Subcutaneous abdominal adipose tissue (tissue), 5 donors: Measurements from ENCODE around the gene YWHAG.
A peak's percentile ranks its signal among the peaks of the same experiment; 100 is the strongest.
"Not testable (repeated sequence)": the region's sequence is repeated elsewhere in the genome, so short reads cannot be mapped to it uniquely, and the experiment has no call there.

Experiments
- H3K27ac ChIP-seq: one replicate; pipeline ENCODE4 v1.7.0; 2013; ENCODE audit warnings: low read depth, mild to moderate bottlenecking, inconsistent platforms, low read length, moderate library complexity
- H3K27me3 ChIP-seq, 5 donors: one replicate each; pipeline ENCODE4 v1.7.0; 2013; ENCODE audit warnings: low read length in 5 of 5, inconsistent platforms in 1 of 5; ENCODE audit not compliant: control insufficient read depth in 5 of 5, insufficient read depth in 4 of 5
- H3K36me3 ChIP-seq, 5 donors: one replicate each; pipeline ENCODE4 v1.7.0; 2013; ENCODE audit warnings: low read length in 5 of 5; ENCODE audit not compliant: control insufficient read depth in 5 of 5, insufficient read depth in 5 of 5
- H3K4me1 ChIP-seq, 5 donors: one replicate each; pipeline ENCODE4 v1.7.0; 2013; ENCODE audit warnings: low read length in 5 of 5, mild to moderate bottlenecking in 3 of 5, moderate library complexity in 1 of 5; ENCODE audit not compliant: control insufficient read depth in 5 of 5, insufficient read depth in 5 of 5
- H3K4me3 ChIP-seq, 5 donors: one replicate each; pipeline ENCODE4 v1.7.0; 2013; ENCODE audit warnings: low read length in 5 of 5, low read depth in 1 of 5
- H3K9ac ChIP-seq, 5 donors: one replicate each; pipeline ENCODE4 v1.7.0; 2013; ENCODE audit warnings: low read length in 5 of 5, mild to moderate bottlenecking in 4 of 5, moderate library complexity in 3 of 5
- H3K9me3 ChIP-seq, 5 donors: one replicate each; pipeline ENCODE4 v1.7.0; 2013; ENCODE audit warnings: low read length in 5 of 5; ENCODE audit not compliant: control insufficient read depth in 5 of 5
- donor health status: healthy.
- donor health status: healthy.
- donor health status: healthy.
- donor health status: healthy.
- donor health status: healthy.

The YWHAG gene

DNA sequence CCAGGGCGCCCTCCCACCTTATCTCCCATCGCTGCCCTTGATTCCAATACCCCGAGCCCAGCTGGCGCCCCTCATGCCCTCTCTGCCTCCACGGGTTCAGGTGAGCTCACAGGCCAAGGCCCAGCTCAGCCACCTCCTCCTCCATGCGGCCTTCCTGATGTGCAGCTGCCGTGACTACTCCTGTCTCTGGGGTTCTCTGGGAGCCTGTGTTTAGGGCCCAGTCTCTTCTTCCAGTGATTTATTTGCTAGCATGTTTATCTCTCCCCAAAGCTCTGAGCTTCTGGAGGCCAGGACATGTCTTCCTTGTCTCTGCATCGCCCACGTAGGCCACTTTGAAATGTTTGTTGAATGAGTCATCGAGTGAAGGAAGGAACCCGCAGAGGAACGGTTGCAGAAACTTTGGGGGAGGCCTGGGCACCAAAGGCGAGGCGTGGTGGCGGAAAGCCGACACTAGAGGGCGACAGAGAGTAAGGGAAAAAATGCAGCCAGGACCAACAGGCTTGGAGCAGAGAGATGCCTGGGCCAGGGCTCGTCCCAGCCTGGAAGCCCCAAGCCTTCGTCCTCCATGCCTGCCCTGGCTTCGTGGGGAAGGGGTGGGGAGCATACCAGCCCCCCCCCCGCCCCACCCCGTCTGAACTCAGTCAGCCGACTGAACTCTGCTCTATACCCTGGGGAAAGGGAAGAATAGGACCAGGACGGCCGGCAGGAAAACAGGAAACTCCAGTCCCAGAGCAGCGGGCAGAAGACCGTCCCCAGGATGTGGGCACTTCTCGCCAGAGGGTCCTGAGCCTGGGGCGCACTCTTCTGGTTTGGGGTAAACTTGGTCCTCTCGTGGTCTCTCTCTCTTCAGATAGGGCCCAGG is 67.2 kb downstream of the YWHAG start:
- no peaks in the 10 kb centered on the region for H3K36me3 ChIP-seq
- H3K9me3 ChIP-seq, result no peaks in the 10 kb centered on the region
- no peaks in the 10 kb centered on the region for H3K27me3 ChIP-seq
- peak overlapping the region; percentile 100 for H3K27ac ChIP-seq
- H3K4me1 ChIP-seq, result peaks cover 17 to 50% (median 44%) of the 10 kb centered on the region in 5 donors
- H3K4me3 ChIP-seq, result peak overlapping the region; percentile 25 to 66 (median 59)
- H3K9ac ChIP-seq, result peak overlapping the region in 4 of 5 donors; percentile 69 to 87 (median 78)

DNA sequence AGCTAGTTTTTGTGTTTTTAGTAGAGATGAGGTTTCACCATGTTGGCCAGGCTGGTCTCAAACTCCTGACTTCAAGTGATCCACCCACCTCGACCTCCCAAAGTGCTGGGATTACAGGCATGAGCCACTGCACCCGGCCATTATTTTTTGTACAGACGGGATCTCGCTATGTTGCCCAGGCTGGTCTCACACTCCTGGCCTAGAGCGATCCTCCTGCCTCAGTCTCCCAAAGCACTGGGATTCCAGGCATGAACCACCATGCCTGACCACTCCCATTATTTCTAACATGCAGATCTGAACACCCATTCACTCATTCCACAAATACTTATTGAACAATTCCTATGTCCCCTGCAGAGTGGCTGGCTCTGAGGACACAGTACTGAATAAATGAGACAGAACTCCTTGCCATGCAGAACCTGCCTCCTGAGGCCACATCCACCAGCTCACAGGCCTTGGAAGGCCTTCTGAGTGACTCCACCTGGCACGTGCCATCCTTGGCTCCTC is 67.9 kb downstream of the YWHAG start:
- Histone ChIP-seq H3K27ac (peak overlapping the region; percentile 100), H3K4me1 (peaks cover 17 to 49% (median 44%) of the 10 kb centered on the region in 5 donors)
- H3K4me3 ChIP-seq, H3K36me3 ChIP-seq, H3K9ac ChIP-seq, H3K9me3 ChIP-seq, H3K27me3 ChIP-seq: not testable (repeated sequence)

DNA sequence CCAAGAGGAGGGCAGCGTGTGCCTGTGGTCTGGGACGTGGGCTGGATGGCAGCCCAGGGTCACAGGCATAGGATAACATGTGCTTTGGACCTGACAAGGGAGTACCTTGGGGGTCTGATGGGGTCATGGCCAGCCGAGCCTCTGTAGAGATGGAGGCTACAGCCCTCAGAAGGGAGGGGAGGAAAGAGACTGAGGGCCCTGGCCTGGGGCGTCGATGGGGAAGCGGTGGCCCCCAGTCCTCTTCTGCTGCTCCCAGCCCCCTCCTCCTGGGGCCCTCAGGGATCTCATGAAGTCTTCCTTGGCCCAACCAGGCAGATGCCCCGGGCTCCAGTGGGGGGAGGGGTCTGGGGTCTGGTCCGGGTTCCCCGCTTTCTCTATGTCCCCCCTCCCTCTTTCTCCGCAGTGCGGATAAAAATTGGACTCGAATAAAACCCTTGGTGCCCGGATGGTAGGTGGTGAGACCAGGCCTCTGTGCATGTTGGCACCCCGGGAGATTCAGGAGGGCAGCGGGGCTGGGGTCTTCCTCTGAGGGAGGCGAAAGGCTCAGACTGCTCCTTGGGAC is 71.9 kb downstream of the YWHAG start:
- H3K9ac ChIP-seq, result no peak overlapping the region
- H3K9me3 ChIP-seq, result no peaks in the 10 kb centered on the region
- no peak overlapping the region for H3K27ac ChIP-seq
- no peak overlapping the region for H3K4me3 ChIP-seq
- no peaks in the 10 kb centered on the region for H3K36me3 ChIP-seq
- peaks cover 5 to 20% (median 13%) of the 10 kb centered on the region in 5 donors for H3K4me1 ChIP-seq
- peaks cover 2 to 14% (median 9%) of the 10 kb centered on the region in 5 donors for H3K27me3 ChIP-seq

DNA sequence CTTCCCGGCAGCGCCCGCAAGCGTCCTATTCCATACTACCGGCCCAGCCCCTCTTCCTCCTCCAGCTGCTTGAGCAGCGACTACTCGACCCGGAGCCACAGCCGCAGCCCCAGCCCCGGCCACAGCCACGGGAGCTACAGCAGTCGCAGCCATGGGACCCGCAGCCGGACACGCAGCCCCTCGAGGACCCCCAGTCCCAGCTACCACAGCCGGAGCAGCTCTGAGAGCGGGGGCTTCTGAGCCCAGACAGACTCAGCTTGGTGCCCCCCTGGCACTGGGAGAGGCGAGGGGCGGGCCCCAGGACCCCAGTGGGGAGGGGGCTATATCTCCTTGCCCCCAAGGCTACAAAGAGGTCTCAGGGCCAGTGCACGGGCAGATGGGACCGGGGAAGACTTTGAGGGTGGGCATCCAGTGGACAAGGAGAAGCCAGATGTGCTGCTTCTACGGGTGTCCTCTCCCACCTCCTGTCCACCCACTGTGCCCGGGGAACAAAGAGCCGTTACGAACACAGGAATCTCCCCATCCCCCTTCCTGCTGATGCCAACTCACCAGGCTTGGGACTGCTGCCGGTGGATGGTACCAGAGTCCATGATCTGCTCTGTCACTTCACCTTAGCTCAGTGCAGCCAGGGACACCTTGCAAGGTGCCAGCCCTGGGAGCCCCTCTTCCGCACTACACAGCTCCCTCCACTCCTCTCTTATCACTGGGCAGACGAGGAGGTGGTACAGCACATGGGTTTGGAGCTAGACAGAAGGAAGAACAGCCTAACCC is 73.0 kb downstream of the YWHAG start:
- H3K27ac ChIP-seq, result no peak overlapping the region
- no peak overlapping the region for H3K4me3 ChIP-seq
- H3K27me3 ChIP-seq, result peaks cover 3 to 21% (median 15%) of the 10 kb centered on the region in 5 donors
- no peaks in the 10 kb centered on the region for H3K36me3 ChIP-seq
- H3K9me3 ChIP-seq, result no peaks in the 10 kb centered on the region
- no peak overlapping the region for H3K9ac ChIP-seq
- peaks cover 0 to 19% (median 10%) of the 10 kb centered on the region in 5 donors for H3K4me1 ChIP-seq

DNA sequence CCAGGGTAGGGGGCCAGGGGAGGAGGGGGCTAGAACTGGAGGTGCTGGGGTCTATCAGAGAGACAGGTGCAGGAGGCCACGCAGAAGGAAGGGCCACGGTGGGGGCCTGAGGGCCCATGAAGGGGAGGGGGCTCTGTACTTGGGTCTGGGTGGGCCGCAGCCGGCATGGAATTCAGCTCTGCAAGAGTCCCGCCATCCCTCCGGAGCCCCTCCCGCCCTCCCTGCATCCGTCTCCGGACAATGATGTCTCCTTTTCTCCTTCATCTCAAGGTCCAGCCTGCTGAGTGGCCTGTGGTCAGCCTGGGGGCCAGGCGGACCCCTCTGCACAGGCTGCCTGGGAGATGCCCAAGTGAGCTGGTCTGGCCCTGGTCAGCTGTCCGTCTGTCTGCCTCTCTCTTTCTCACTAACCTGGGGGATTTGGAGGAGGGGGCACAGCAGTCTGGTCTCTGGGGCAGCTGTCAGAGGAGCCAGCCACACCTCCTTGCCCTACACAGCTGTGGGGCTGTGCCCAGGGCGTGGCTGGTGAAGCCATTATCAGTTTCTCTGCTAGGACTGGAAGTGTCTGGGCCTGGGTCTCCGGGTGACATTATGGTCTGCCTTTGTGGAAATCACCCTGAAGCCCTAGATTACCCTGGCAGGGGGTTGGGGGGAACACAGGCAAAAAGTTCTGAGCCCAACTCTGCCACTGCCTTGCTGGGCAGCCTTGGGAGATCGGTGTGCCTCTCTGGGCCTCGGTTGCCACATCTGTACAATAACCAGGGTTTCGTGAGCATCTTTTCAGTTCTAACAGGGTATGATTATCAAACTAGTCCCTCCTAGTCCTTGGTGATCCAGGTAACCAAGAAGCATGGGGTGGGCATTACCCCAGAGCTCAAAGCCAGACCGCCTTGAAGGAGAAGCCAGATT is 75.3 kb downstream of the YWHAG start:
- no peaks in the 10 kb centered on the region for H3K36me3 ChIP-seq
- H3K27me3 ChIP-seq, result peaks cover 4 to 24% (median 18%) of the 10 kb centered on the region in 5 donors
- no peak overlapping the region for H3K9ac ChIP-seq
- peak overlapping the region in 2 of 5 donors; percentile 40 to 60 for H3K4me3 ChIP-seq
- peaks cover 0 to 19% (median 10%) of the 10 kb centered on the region in 5 donors for H3K4me1 ChIP-seq
- no peak overlapping the region for H3K27ac ChIP-seq
- no peaks in the 10 kb centered on the region for H3K9me3 ChIP-seq

DNA sequence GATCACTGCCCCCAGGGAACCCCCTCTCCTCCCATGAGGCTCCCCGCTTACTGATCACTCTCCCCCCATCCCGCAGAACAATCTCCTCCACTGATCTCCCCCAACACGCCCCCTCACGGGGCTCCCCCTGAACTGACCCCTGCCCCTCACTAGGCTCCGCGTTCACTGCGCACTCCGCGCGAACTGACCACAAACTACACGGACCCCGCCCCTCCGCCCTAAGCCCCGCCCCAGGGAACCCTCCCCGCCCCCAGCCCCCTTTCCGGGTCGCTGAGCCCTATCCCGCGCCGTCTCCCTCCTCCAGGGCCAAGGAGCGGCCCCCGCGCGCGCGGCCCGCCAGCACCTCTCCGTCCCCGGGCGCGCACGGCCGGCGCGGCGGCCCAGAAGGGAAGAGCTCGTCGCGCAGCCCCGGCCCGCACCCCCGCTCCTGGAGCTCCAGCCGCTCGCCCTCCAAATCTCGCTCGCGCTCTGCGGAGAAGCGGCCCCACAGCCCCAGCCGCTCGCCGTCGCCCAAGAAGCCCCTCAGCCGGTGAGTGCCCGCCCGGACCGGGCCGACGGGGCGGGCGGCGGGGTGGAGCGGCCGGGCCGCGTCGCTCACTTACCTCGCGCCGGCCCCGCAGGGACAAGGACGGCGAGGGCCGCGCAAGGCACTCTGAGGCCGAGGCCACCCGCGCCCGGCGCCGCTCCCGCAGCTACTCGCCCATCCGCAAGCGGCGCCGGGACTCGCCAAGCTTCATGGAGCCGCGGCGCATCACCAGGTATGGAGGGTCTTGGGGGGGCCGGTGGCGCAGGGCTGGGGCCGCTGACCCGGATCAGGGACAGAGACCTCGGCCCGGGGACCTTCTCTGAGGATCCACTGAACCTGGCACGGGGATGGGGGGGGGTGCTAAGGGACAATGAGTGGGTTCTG is 76.2 kb downstream of the YWHAG start:
- Histone ChIP-seq H3K36me3 (no peaks in the 10 kb centered on the region), H3K4me1 (peaks cover 0 to 19% (median 10%) of the 10 kb centered on the region in 5 donors), H3K27ac (no peak overlapping the region), H3K9me3 (no peaks in the 10 kb centered on the region), H3K4me3 (peak overlapping the region in 4 of 5 donors; percentile 39 to 60 (median 48)), H3K27me3 (peaks cover 4 to 26% (median 19%) of the 10 kb centered on the region in 5 donors), H3K9ac (no peak overlapping the region)

DNA sequence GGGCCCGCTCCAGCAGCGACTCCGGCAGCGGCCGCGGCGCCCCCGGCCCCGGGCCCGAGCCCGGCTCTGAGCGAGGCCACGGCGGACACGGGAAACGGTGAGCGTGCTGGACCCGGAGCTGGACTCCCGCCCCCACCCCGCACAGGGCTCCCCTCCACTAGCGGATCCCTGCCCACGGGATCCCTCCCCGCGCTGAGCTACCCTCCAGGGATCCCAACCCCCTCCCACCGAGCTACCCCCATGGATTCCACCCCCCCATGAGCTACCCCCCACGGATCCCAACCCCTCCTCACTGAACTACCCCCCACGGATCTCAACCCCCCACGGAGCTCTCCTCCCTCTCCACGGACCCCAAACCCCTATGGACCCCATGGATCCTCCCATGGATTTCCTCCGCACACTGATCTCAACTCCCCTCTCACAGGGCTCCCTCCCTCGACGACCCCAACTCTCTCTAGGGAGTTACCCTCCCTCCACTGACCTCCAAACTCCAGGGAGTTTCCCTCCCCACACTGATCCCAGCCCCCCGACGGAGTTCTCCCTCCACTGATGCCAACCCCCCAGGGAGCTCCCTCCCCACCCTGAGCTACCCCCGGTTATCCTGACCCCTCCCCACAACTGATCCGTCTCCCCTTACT is 77.0 kb downstream of the YWHAG start:
- no peak overlapping the region for H3K27ac ChIP-seq
- H3K27me3 ChIP-seq, result peaks cover 4 to 27% (median 19%) of the 10 kb centered on the region in 5 donors
- H3K9ac ChIP-seq, result no peak overlapping the region
- peak overlapping the region in 4 of 5 donors; percentile 39 to 60 (median 44) for H3K4me3 ChIP-seq
- no peaks in the 10 kb centered on the region for H3K36me3 ChIP-seq
- H3K9me3 ChIP-seq, result no peaks in the 10 kb centered on the region
- peaks cover 0 to 19% (median 10%) of the 10 kb centered on the region in 5 donors for H3K4me1 ChIP-seq

DNA sequence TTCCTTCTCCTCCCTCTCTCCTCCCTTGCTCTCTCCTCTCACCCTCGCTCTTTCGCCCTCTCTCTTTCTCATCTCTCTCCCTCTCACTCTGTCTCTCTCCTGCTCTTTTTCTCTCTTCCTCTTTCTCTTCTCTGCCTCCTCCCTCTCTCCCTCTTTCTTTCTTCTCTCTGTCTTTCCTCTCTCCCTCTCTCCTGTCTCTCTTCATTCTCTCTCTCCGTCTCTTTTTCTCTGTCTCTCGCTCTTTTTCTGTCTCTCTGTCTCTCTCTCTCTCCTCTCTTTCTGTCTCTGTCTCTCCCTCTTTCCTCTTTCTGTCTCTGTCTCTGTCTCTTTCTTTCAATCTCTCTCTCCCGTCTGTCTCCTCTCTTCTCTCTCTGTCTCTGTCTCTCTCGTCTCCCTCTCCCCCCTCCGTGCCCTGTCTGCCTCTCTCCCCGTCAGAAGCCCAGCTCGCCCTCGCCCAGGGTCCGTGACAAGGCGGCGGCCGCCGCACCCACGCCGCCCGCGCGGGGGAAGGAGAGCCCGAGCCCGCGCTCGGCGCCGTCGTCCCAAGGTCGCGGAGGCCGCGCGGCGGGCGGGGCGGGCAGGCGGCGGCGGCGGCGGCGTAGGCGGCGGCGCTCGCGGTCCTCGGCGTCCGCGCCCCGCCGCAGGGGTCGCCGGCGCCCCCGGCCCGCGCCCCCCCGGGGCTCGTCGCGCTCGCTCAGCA is 77.6 kb downstream of the YWHAG start:
- H3K4me1 ChIP-seq, result peaks cover 0 to 19% (median 10%) of the 10 kb centered on the region in 5 donors
- no peak overlapping the region for H3K27ac ChIP-seq
- H3K4me3 ChIP-seq, result peak overlapping the region; percentile 43 to 64 (median 51)
- no peaks in the 10 kb centered on the region for H3K36me3 ChIP-seq
- H3K9ac ChIP-seq, result peak overlapping the region in 4 of 5 donors; percentile 15 to 64 (median 52)
- H3K9me3 ChIP-seq, result no peaks in the 10 kb centered on the region
- peaks cover 6 to 32% (median 22%) of the 10 kb centered on the region in 5 donors for H3K27me3 ChIP-seq
